GM19023 (cell line): ENCODE results near the gene RBMS1.
"Not testable (repeated sequence)": the region's sequence is repeated elsewhere in the genome, so short reads cannot be mapped to it uniquely, and the experiment has no call there.

Experiments used
- ATAC-seq: cut with Tn5 transposase; IDR thresholded peaks from one replicate; pipeline ENCODE4 v1.9.1; 2021; ENCODE audit warnings: mild to moderate bottlenecking, moderate library complexity; ENCODE audit not compliant: unreplicated experiment

The RBMS1 gene

DNA sequence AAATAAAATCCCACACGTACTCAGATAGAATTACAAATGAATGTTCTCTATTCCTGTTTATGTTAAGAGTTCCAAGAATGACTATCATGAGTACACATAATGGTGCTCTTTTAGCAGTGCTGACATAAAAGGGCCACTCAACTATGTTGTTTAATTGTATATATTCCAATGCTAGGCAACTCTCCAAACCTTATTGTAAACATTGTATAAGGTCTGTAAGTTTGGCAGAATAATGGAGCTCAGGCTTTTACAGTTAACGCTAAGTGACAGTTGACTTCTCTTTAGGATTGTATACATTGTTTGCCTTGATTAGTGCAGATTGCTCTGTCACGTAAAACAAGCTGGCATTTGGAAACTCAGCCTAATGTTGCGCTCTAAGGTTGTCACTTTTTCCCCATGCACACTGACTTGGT, 20.8 kb downstream of the RBMS1 start:
- no peak for ATAC-seq

DNA sequence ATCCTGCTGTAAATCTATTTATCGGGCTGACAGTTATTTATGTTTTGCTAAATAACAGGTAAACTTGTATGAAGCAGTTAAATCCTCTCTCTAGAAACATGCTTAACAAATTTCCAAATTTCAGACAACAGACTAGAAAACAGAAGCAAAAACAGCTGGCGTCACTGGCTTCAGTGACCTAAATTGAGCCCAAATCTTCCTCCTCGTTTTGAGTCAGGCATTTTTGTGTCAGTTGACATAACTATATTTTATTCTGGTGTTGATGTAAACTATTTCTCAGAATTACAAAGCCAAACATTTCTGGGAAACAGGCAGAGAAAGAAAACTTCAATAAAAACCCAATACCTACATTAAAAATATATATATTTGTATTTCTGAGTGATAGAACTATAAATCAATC, 21.7 kb downstream of the RBMS1 start:
- ATAC-seq = no peak

DNA sequence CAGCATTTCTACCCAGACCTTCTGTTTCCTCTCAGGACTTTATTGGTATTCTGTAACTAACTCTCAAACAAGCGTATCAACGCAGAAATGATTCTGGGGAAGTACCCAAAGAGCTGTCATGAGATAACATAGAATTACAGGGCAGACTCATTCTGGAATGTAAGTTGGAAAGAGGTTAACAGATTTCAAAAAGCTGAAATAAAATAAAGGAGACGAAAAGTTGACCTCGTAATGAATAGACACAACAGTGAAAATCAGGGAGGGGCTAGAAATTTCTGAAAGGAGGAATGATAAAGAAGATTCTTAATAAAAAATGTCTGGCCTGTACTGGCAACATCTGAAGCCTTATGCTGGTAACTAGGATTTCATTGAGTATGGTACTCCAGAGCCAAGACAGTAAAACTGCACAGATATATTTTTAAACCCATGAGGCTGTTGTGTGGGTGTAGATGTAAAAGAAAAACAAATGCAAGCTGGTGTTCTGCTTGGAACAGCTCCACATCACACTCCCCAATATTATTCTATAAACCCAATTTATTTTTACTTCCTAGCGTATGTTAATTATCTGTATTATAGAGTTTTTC, 23.9 kb downstream of the RBMS1 start:
- no peak for ATAC-seq

DNA sequence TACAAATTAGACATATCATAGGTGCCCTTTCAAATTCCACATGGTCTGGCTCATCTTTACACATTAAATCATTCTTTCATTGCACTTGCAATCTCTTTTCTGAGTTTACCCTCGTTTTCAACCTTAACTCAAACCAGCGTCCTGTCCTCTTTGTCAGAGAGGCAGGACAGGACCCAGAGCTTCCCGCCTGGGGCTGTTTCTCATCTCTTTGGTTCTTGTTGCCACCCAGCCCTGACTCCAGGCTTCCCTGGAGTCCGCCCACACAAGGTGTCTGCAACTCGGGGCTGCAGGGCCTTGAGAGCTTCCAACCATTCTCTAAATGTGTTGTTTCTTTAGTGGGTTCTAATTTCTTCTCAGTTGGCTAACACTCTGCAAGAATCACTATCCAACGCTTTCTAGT, 24.4 kb downstream of the RBMS1 start:
- no peak for ATAC-seq

DNA sequence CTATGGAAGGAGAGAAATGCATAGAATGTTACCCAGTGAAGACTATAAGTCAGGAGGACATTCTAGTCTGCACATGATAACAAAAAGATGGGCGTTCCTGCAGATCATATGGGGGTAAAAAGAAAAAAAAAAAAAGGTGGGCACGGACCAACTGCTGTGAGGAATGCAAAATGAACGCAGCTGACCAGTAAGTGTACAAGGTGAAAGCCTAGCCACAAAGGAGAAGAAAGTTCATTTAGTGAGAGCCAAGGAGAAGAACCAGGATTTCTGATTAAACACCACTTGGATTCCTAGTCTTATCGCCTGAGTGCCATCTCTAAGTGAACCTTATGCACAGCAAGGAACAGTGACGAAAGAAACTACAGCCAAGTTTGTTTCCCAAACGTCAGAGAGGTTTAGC, 26.5 kb downstream of the RBMS1 start:
- ATAC-seq = no peak

DNA sequence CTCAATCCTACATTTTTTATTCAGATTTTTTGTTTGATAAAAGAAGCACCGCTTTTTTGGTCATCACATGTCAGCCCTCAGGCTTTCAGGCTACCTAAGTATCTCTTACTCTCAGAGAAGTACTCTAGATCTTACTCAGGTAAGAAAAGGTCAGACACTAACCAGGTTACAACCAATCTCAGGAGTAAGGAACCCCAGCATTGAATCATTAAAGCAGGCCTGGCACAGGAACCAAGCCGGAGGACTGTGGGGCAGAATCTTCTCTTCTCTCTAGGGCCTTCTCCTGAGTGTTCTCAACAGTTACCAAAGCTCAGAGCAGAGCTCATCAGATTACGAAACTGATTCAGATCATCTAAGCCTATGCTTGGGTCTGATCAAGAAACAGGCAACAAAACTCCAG, 28.2 kb downstream of the RBMS1 start:
- no peak for ATAC-seq

DNA sequence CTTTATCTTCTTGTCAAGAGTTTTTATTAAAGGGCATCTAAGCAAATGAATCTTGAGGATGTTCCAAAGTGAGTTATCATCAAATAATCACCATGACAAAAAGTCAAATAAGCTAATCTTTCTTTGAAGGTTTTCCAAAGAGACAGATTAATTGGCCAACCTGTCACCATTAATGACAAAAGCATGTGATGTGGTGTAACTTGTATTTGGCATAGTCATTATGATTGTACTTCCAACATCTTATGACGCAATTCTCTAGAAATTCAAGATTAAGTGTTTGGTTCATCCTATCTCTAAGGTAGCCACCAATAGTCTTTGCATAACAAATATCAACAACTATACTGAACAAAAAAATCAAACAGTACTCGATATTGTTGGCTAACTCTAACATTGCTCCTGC, 28.6 kb downstream of the RBMS1 start:
- ATAC-seq = no peak

DNA sequence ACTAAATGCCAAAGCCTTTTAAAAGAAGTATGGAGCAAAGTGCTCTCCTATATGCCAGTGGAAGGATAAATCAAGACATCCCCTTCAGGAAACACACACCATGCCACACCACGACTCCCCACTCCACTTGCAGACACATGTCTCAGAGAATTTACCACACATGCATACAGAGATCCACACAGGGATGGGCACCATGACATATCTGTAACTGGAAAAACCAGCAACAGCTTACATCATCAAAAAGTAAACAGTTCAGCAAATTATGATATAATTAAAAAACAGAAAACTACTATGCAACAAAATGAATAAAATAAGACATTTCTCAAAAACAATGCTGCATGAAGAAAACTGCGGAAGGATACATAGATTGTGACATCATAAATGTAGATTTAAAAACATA, 29.6 kb downstream of the RBMS1 start:
- no peak for ATAC-seq

DNA sequence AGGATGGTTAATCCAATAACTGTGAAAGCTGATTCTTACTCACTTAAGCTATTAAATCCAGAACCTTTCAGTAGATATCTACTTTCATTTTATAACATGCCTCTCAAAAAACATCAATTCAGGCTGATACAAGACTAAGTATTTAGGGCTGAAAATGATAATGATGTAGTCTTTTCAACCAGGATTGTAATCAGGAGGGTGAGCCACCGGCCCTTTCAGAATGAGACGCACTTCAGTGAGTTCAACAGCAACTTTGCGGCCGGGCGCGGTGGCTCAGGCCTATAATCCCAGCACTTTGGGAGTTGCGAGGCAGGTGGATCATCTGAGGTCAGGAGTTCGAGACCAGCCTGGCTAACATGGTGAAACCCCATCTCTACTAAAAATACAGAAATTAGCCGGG, 30.4 kb downstream of the RBMS1 start:
- ATAC-seq = no peak

DNA sequence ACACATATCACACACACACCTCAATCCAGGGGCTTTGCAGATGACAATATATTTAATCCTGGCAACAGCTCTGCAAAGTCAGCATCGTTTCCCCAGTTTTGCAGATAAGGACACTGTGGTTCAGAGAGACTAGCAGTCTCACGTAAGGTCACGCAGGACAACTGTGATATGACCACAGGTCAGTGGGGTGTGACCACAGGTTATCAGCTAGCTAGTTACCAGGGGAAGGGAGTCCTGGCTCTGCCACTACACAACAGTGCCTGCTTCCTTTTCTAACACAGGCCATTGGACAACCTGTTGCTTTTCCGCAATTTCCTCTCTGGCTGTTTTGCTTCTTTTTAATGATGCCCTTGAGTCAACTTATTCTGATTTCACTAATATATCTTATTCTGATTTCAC, 33.3 kb downstream of the RBMS1 start:
- ATAC-seq = no peak

DNA sequence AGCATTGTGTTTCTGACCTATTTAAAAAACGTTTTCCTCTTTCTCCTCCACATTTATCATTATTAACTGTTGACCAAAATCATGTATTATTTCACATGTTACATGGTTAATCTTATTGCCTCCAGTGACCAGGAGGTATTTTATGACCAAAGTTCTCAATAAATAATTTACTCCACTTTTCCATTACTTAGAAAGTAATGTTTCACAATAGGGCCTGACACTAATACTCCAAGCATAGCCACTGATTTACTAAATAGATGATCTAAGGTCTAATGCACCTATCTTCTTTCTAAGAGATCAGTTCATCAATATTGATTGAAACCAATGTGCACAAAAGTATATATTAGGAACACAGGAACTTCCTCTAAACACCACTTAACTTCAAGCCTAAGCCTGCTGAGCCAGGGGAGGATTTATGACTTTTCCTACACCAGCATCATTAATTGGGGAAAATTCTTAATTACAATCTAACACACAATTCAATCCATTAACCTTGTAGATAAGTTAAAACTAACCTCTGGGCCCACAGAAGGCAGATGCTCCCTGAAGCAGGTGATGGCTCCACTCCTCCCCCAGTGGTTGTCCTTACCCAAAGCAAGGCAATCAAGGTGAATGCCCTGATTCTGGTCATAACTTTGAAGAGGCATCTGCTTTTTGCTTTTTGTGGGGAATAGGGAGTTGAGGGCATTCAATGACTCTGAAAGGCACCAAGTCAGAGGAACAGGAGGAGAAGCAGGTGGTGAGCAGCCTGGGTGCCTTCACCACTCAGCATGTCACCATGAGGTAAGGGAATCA, 33.9 kb downstream of the RBMS1 start:
- no peak for ATAC-seq

DNA sequence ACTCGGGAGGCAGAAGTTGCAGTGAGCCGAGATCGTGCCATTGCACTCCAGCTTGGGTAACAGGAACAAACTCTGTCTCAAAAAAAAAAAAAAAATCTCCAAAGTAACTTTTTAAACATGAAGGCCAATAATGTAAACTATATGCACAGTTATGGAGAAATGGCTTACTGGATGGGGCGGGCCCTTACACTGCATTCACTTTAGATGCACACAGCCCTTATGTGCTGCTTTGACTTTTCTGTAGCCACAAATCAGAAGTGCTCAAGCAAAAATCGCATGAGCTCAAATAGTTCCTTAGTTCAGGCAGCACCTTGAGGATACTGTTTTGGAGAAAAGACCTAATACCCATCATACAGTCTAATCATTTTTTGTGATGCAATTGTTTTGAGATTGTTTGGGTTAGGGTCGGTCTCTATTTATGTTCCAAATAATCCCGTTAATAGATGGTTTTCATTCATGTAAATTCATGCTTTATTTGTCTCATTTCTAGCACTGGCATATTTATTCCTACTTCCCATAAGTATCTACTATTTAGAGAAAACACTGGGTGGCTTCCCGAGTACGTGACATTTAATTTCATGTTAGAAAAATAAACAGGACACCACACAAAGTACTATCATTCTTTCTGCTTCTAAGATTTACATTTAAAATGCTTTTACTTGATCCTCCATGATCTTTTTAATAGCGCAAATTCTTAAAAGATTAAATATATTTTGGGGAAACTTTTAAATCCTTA, 34.7 kb downstream of the RBMS1 start:
- no peak for ATAC-seq

DNA sequence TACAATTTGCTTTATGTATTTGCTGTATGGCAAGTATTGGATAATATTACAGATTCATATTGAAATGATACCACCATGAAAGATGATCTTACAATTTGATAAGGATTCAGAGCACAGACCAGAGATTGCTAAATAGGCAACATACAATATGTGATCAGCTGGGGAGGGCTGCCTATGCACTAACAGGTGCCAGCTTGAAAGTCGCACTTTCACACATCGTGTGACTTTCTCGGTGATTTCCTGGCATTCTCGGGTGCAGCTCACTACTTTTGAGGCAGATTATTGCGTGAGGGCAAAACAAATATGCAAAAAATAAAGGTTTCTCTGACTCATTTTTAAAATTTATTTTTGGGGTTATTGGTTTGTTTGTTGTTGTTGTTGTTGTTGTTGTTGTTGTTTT, 36.0 kb downstream of the RBMS1 start:
- ATAC-seq = no peak

DNA sequence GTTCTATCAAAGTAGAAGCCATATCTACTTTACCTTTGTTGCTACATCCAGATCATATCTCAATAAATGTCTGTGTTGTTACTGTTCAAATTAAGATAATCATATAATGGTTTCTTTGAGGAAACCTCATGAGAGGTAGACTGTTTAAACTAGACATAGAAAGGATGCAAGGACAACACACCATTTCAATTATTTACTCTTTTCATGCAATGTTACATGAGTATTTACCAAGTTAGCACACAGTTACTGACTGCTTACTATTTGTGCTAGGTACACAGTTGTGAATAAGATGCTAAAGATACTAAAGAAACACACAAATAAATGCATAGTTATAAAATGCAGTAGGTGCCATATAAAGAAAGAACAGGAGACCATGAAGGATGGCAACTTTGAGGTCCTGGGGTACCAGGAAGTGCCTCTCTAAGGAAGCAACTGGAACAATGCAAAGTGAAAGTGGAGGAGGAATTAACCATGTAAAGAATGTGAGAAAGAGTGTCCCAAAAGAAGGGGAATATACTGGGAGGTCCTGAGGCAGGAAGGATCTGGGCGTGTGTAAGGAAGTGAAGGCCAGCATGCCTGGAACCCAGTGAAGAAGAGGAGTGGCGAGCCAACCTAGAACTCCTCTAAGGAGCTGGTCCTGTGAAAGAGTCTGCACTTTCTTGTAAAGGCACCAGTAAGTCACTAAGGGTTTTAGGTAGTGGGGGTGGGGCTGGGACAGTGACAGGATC, 39.4 kb downstream of the RBMS1 start:
- no peak for ATAC-seq

DNA sequence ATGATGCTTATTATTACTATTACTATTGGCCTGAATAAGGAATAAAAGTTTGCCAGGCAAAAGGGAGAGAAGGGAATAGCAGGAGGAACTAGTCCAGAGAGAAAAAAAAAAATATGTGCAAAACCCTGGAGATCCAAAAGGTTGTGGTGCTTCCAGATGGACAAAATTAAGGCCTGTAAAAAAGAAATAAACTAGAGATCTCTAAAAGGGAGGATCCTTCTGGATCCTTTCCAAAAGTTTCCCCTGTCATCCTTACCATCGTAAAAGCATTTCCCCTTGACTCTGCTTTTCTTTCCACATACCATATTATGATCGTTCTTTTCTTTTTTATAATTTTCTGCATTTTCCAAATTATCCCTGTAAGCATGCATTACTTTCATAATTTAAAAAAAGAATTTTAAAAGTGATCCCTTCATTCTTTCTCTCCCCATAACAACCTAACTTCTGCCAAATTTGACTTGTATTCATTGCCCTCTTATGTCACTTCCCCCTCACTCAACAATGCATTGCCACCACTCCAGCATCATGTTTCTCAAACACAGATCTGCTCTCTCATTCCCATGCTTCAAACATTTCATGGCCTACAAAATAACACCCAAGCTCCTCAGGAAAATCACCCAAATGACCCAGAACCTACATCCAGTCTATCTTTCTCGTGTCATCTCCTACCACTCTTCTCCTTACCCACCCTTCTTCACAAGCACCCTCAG, 40.3 kb downstream of the RBMS1 start:
- no peak for ATAC-seq

DNA sequence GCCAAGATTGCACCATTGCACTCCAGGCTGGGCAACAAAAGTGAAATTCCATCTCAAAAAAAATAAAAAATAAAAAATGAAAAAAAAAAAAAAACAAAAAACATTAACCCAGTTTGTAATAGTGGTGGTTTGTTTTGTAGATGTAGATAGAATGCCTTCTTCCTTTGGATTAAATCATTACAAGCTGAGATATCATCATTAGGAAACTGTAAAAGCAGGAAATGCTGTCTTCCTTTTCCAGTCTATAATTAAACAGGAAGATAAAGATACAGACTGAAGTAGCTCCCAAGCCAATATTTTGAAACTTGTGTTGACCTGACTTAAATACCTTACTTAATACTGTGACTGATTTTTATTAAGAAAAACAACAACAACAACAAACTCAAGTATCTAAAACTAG, 43.1 kb downstream of the RBMS1 start:
- no peak for ATAC-seq

DNA sequence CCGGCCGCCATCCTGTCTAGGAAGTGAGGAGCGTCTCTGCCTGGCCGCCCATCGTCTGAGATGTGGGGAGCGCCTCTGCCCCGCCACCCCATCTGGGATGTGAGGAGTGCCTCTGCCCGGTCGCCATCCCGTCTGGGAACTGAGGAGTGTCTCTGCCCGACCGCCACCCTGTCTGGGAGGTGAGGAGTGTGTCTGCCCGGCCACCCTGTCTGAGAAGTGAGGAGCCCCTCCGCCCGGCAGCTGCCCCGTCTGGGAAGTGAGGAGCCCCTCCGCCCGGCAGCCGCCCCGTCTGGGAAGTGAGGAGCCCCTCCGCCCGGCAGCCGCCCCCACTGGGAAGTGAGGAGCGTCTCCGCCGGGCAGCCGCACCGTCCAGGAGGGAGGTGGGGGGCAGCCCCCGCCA, 44.8 kb downstream of the RBMS1 start:
- not testable (repeated sequence) for ATAC-seq

DNA sequence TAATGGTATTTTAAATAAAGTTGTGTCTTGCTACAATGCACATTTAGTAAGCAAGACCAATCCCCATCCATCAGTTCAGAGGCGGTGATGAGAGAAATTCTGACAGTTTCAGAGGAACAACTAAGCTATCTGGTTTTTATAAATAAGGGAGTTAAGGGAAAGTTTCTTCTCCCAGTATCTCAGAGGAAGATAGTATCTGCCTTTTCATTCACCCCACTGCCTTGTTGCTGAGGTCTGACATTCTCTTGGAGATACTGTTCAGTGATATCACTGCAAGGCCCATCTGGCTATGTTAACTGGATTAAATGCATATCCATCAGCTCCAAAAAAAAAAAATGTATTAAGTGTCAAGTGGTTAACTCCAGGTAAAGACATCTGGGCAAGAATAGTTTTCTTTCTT, 47.9 kb downstream of the RBMS1 start:
- ATAC-seq = no peak

DNA sequence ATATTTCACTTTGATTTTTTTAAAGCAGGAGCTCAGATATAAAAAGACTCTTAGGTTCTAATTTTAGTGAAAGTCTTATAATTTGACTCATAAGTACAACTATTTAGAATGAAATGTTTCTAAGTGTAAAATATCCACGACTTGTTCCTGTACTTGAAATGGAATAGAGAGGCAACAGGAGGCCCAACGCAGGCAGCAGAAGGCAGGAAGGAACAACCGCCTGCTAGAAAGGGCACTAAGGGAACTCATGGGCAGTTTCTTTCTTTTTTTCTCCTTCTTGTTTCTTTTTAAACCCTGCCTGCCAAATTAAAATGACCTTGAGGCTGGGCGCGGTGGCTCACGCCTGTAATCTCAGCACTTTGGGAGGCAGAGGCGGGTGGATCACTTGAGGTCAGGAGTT, 51.0 kb downstream of the RBMS1 start:
- ATAC-seq = no peak

DNA sequence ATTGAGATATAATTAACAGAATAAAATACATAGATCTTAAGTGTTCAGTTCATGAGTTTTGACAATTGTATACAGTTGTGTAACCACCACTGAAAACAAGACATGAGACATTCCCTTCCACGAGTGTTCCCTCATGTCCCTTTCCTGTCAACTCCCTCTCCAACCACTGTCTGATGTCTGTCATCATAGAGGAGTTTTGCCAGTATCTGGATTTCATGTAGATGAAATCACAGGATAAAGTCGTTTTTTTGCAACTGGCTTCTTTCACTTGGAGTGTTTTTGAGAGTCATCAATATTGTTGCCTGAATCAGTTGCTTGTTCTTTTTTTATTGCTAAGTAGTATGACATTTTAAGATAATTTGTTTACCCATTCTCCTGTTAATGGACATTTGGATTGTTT, 52.7 kb downstream of the RBMS1 start:
- no peak for ATAC-seq

DNA sequence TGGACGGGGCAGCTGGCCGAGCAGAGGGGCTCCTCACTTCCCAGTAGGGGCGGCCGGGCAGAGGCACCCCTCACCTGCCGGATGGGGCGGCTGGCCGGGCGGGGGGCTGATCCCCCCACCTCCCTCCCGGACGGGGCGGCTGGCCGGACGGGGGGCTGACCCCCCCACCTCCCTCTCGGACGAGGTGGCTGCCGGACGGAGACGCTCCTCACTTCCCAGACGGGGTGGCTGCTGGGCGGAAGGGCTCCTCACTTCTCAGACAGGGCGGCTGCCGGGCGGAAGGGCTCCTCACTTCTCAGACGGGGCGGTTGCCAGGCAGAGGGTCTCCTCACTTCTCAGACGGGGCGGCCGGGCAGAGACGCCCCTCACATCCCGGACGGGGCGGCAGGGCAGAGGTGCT, 54.6 kb downstream of the RBMS1 start:
- ATAC-seq = not testable (repeated sequence)
